NCI-H2029 (cell line): Measurements from ENCODE around the gene ZMIZ2.
"Not testable (repeated sequence)": the region's sequence is repeated elsewhere in the genome, so short reads cannot be mapped to it uniquely, and the experiment has no call there.

Experiments used
- DNase-seq: peaks from one replicate; lab custom pipeline; 2025; lab: John Stamatoyannopoulos, UW

Gene ZMIZ2

DNA sequence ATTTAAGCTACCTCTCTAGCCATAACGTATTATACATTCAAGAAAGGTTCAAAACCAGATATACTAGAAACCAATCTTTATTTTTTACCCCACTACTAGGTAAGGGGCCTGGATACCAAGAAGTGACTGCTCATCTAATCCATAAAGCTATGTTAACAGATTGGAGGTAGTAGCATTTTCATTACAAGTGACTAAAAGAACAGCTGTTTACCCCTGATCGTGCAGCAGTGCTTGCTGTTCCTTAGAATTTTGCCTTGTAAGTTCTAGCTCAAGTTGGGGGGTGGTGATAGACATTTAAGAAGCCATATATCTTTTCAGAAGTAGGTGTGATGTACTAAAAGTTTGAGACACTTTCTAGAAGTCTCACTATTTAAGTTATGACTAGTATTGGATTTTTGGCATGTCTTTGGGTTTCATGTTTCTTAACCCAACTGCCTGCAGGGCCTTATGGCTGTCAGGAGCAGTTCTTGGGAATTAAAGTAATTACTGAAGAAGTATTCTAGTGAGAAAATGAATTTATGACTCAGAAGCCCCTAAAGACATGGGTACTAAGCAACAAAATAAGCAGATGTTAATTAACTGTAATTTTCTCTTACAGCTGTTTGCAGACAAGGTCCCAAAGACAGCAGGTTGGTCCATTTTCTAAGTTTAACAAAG lies 50.1 kb downstream of the ZMIZ2 start:
- DNase-seq: no peak

DNA sequence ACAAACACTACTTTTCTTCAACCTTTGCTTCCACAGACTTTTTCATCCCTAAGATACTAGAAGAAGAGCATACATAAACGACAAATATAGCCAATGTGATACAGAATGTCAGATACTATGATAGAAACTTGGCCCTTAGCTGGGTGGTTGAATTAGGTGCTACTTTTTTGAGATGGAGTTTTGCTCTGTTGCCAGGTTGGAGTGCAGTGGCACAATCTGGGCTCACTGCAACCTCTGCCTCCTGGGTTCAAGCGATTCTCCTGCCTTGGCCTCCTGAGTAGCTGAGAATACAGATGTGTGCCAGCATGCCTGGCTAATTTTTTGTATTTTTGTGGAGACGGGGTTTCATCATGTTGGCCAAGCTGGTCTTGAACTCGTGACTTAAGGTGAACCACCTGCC lies 51.3 kb downstream of the ZMIZ2 start:
- no peak for DNase-seq

DNA sequence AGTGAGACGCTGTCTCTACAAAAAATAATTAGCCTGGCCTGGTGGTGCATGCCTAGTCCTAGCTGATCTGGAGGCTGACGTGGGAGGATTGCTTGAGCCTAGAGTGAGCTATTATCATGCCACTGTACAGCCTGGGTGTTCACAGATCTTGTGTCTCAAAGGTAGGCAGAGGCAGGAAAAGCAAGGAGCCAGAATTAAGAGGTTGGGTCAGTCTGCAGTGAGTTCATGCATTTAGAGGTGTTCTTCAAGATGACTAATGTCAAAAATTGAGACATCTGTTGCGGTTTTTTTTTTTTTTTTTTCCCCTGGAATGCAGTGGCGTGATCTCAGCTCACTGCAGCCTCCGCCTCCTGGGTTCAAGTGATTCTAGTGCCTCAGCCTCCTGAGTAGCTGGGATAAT lies 53.2 kb downstream of the ZMIZ2 start:
- no peak for DNase-seq

DNA sequence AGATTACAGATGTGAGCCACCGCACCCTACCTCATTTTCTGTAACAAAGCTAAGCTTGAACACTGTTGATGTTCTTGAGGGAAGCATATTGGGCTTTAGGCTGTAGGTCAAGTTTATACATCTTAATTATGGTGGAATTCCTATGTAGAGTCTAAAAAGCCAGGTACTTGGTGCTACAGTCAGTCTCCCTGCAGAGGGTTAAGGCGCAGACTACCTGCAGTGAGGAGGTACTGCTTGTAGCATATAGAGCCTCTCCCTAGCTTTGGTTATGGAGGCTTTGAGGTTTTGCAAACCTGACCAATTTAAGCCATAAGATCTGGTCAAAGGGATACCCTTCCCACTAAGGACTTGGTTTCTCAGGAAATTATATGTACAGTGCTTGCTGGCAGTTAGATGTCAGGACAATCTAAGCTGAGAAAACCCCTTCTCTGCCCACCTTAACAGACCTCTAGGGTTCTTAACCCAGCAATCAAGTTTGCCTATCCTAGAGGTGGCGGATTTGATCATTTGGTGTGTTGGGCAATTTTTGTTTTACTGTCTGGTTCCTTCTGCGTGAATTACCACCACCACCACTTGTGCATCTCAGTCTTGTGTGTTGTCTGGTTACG lies 53.9 kb downstream of the ZMIZ2 start:
- no peak for DNase-seq

DNA sequence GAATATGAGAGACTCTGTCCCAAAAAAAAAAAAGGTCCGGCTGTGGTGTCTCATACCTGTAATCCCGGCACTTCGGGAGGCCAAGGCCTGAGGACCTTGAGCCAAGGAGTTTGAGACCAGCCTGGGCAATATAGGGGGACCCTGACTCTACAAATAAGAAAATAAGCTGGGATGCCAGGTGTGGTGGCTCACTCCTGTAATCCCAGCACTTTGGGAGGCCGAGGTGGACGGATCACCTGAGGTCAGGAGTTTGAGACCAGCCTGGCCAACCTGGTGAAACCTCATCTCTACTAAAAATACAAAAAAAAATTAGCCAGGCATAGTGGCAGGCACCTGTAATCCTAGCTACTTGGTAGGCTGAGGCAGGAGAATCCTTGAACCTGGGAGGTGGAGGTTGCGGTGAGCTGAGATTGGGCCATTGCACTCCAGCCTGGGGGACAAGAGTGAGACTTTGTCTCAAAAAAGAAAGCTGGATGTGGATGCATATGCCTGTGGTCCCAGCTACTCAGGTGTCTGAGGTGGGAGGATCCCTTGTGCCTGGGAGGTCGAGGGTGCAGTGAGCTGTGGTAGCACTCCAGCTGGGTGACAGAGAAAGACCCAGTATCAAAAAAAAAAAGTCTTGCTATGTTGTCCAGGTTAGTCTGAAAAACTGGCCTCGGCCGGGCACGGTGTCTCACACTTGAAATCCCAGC lies 55.3 kb downstream of the ZMIZ2 start:
- DNase-seq: not testable (repeated sequence)

DNA sequence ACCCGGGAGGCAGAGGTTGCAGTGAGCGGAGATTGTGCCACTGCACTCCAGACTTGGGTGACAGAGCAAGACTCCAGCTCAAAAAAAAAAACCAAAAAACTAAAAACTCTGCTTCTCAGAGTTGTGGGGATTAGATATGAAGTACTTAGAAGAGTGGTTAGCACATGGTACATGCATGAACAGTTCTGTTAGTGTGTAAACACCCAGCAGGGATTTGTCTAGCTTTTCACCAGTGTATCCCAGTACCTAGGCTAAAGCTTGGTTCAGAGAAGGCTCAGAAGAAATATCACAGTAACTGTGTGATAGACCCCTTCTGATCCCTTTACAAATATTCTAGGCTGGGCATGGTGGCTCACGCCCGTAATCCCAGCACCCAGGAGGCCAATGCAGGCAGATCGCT lies 57.3 kb downstream of the ZMIZ2 start:
- DNase-seq: no peak

DNA sequence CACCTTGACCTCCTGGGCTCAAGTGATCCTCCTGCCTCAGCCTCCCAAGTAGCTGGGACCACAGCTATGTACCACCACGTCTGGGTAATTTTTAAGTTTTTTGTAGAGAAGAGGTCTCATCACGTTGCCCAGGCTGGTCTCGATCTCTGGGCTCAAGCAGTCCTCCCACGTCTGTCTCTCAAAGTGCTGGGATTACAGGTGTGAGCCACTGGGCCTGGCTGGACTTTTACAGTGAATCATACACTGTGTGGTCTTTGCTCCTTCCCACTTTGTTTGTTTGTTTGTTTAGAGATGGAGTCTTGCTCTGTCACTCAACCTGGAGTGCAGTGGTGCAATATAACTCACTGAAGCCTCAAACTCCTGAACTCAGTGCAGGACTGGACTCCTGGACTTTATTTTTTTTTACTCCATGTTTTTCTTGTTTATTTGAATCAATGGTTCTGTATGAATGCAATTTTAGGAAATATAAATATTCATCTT lies 60.3 kb downstream of the ZMIZ2 start:
- no peak for DNase-seq

DNA sequence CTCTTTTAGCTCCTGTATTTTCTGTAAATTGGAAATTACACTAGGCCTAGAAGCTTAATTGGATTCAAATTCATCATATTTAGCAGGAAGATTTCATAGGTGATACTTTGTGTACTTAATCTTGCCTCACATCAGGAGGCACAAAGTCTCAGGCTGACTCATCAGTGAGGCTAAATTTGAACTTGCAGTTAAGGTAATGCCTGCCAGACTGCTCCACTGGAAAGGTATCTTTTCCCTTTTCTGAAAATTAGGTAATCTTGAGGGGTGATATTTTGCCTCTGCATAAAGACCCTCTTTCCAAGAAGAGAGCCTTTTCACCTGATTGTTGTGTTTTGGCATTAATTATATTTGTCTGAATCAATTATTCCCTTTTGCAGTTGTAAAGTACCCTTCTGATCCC lies 62.4 kb downstream of the ZMIZ2 start:
- no peak for DNase-seq

DNA sequence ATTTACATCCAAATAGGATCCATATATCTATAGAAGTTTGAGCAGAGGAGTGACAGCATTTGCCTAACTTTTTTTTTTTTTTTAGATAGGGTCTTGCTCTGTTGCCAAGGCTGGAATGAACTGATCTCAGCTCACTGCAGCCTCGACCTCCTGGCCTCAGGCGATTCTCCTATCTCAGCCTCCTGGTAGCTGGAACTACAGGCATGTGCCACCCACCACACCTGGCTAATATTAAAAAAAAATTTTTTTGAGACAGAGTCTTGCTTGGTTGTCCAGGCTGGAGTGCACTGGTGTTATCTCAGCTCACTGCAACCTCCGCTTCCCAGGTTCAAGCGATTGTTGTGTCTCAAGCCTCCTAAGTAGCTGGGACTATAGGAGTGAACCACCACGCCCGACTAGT lies 62.9 kb downstream of the ZMIZ2 start:
- no peak for DNase-seq

DNA sequence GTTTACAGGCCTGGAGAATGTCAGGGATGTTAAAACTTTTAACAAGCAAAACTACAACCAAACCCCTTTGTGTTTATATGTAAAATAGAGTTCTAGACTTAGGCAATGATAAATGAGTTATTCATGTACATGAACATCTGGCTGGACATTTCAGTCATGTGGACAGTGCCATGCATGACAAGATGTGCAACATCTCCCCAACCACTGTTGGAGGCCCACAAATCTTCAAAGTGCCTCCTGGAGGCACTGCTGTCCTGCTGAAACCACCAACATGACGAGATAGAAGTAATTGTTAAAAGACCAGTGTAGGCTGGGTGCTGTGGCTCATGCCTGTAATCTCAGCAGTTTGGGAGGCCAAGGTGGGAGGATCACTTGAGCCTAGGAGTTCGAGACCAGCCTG lies 66.3 kb downstream of the ZMIZ2 start:
- no peak for DNase-seq

DNA sequence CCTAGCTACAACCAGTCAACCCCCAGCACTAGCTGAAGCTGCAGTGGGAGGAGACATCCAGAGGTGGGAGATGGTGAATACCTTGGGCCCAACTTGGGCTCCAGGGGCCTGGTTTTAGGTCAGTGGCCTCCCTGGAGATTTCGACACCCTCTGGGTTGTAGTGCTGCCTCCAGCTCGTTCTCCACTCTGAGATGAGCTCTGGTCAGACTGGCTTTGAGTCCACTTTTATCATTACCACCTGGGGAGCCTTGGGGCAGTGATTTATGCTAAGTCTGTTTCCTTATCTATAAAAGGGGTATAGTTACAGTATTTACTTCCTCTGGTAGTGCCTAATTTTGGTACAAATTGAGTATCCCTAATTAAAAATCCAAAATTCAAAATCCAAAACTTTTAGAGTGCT lies 70.6 kb downstream of the ZMIZ2 start:
- DNase-seq: no peak
